T-helper 1 cell treated with Interleukin-12 subunit alpha and Interleukin-12 subunit beta and Interleukin-4 antibody, amounts not matched to agents 30 ng/mL and 1 ng/mL, for 36 hours (primary cell): ENCODE data around the gene IBA57. TPM values are rescaled to one million over a fixed set of nuclear protein-coding genes. Genes with fewer than 3 reads are reported as not detected.
"Not testable (repeated sequence)": the region's sequence is repeated elsewhere in the genome, so short reads cannot be mapped to it uniquely, and the experiment has no call there.

Experiments
- intact Hi-C: fragments of 100-400 bp; cut with micrococcal nuclease; formaldehyde crosslinking; loops from one replicate; pipeline ENCODE4 v1.15.1; 2024
- total RNA-seq: library from RNA; stranded (reverse); gene quantifications from 2 replicates; pipeline ENCODE4 v1.2.3, GENCODE V29; 2022

Gene IBA57
- total RNA-seq, 1 donor from 2014 or later = 7.1 TPM

DNA sequence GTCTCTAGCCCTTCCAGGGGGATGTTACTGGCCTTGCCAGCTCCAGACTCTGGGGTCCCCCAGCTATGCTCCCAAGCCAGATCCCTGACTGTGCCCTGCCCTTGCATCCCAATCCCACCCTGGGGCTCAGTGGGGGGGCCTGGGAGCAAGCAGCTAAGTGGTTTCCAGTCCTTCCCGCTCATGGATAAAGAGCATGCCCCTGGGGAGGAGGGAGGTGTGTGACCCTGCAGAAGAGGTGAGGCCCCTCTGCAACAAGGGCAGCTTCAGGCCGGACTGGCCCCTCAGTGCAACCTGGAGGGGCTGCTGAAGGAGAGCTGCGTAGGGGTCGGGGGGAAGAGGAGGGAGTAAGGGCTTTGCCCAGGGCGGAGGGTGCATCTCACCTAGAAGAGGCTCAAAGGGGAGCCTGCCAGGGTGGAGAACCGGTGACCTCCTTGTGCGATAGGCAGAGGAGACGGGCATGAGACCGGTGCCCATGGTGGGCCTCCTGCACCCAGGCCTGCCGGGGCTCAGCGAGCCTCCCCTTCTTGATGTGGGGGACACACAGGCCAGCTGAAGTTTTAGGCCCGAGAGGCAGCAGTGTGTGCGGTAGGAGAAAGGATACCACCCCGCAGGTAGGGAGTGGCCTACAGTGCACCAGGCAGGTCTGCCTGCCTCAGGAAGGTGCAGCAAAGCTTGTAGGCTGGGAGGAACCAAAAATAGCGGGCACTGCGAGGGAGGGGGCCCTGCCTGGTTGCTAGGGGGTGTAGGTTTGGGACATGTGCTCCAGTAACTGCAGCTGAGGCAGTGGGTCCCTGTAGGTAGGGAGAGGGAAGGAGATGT lies 45.3 kb downstream of the IBA57 start:
- intact Hi-C loops = no loop called here

DNA sequence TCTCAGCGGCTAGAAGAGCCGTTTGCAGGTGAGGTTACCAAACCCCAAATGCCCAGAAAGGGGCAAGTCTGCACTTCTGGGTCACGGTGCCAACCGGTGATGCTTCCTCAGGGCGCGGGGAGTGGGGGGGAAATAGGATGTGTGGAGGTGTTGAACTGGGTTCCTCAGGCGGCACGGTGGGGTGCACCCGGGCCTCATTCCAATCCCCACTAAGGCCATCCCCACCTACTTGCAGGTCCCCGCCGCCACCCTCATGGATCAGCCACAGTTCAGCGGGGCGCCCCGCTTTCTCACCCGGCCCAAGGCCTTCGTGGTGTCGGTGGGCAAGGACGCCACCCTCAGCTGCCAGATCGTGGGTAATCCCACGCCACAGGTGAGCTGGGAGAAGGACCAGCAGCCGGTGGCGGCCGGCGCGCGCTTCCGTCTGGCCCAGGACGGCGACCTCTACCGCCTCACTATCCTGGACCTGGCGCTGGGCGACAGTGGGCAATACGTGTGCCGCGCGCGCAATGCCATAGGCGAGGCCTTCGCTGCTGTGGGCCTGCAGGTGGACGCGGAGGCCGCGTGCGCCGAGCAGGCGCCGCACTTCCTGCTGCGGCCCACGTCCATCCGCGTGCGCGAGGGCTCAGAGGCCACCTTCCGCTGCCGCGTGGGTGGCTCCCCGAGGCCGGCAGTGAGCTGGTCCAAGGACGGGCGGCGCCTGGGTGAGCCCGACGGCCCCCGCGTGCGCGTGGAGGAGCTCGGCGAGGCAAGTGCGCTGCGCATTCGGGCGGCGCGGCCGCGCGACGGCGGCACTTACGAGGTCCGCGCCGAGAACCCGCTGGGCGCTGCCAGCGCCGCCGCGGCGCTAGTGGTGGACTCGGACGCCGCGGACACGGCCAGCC lies 46.2 kb downstream of the IBA57 start:
- intact Hi-C loops = loop anchor here (2.0 kb wide), 2 partner anchors 37 to 1131 kb away; partner anchors contain the start of gene CCSAP

DNA sequence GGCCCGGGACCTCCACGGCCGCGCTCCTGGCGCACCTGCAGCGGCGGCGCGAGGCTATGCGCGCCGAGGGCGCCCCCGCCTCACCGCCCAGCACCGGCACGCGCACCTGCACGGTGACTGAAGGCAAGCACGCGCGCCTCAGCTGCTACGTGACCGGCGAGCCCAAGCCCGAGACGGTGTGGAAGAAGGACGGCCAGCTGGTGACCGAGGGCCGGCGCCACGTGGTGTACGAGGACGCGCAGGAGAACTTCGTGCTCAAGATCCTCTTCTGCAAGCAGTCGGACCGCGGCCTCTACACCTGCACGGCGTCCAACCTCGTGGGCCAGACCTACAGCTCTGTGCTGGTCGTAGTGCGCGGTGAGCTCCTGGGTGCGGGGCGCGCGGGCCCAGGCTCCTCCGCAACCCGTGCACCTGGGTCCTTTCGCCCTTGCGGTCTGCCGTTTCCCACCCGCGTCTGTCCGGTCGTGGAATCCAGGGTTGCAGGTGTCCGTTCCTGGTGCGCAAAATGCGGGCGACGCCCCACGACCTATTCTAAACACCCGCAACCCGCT lies 46.9 kb downstream of the IBA57 start:
- intact Hi-C loops = loop anchor here (2.0 kb wide), 2 partner anchors 38 to 1130 kb away; partner anchors contain the start of gene CCSAP

DNA sequence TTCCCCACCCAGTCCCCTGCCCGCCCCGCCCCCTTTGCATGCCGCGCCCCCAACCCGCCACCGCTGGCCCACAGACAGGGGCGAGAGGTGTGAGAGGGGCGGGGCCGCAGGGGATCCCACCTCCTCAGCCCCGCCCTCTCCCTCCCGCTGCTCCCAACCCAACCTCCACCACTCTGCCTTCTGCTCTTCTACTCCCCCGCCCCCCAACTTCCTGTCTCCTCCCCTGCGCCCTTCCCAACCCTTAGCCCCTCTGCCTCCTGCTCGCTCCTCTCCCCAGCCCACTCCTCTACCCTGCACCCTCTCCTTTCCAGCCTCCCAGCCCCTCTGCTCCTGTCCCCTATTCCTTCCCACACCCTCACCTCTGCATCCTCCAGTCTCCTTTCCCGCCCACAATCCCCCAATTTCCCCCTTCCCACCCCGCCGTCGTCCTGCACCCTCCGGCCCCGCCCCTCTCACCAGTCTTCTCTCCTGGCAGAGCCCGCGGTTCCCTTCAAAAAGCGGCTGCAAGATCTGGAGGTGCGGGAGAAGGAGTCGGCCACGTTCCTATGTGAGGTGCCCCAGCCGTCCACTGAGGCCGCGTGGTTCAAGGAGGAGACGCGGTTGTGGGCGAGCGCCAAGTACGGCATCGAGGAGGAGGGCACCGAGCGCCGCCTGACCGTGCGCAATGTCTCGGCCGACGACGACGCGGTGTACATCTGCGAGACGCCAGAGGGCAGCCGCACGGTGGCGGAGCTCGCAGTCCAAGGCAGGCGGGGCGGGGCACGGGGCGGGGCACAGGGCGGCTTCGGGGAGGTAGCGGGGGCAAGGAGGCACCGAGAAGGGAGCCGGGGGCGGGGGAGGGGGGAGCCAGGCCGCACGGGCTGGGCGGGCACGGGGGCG lies 47.6 kb downstream of the IBA57 start:
- intact Hi-C loops = loop anchor here (1.0 to 2.0 kb wide), 19 partner anchors 38 to 1130 kb away; partner anchors contain the start of genes ARF1, CCSAP, GUK1 and JMJD4

DNA sequence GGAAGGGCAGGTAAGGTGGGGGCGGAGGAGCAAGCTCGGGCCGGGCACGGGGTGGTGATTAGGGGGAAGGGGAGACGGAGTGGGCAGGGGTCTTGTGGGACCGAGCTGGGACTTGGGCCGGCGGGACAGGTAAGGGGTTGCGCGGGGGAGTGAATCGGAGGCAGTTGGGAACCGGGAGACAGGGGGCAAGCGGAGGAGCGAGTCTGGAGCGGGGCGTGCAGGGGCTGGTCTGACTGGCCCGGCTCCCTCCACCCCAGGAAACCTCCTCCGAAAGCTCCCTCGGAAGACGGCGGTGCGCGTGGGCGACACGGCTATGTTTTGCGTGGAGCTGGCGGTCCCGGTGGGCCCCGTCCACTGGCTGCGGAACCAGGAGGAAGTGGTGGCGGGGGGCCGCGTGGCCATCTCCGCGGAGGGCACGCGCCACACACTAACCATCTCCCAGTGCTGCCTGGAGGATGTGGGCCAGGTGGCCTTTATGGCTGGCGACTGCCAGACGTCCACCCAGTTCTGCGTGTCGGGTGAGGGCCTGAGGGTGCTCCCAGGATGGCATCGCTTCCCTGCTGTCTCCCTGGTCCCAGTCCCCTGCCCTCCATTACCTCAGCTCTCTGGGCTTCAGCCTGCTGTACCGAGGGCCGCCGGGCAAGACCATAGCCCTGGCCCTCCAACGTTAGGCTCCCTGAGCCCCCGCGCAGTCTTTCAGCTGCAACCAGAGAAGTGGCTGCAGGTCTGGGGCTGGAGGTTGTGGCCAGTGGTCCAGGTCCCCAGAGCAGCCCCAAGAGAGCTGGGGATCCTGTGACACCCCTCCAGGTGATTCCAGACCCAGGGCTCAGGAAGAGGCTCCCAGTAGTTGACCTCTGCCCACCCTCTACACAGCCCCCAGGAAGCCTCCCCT lies 48.6 kb downstream of the IBA57 start:
- intact Hi-C loops = loop anchor here (1.0 to 2.0 kb wide), 19 partner anchors 39 to 1129 kb away; partner anchors contain the start of genes ARF1, CCSAP, GUK1 and JMJD4

DNA sequence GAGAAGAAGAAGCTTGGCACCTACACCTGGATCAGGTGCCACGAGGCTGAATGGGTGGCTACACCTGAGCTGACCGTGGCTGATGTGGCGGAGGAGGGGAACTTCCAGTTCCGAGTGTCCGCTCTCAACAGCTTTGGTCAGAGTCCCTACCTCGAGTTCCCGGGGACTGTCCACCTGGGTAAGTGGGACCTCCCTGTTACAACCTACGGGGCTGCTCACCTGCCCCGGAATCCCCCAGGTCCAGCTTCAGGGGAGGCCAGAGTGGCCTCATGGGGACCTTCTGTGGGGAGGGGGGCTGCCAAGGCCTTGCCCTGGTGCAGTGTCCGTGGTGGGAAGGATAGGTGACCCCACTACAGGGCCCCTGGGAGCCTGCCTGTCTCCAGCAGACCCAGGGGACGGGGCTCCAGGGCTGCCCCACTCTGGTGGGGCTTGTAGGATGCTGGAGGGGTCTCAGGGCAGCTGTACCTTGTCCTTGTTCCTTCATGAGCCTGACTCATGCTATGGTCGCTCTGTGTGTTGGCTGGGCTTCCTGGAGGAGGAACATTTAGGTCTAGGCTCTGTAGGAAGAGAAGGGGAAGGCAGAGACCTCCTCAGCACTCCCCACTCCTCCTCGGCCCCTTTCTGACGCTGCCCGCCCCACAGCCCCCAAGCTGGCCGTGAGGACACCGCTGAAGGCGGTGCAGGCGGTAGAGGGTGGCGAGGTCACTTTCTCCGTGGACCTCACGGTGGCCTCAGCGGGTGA lies 49.5 kb downstream of the IBA57 start:
- intact Hi-C loops = no loop called here

DNA sequence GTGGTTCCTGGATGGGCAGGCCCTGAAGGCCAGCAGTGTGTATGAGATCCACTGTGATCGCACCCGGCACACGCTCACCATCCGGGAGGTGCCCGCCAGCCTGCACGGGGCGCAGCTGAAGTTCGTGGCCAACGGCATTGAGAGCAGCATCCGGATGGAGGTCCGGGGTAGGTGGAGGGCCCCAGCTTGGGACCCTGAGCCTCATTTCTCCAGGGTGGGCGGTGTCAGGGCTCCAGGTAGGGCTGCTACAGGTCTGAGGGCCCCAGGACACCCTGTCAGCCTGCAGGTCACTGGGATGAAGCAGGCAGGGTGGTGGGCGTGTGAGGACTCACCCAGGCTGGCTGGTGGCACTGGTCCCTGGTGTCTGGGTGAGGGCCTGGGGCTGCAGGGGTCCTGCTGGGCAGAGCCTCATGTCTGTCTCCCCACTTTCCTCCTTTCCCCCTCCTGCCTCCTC lies 50.1 kb downstream of the IBA57 start:
- intact Hi-C loops = no loop called here

DNA sequence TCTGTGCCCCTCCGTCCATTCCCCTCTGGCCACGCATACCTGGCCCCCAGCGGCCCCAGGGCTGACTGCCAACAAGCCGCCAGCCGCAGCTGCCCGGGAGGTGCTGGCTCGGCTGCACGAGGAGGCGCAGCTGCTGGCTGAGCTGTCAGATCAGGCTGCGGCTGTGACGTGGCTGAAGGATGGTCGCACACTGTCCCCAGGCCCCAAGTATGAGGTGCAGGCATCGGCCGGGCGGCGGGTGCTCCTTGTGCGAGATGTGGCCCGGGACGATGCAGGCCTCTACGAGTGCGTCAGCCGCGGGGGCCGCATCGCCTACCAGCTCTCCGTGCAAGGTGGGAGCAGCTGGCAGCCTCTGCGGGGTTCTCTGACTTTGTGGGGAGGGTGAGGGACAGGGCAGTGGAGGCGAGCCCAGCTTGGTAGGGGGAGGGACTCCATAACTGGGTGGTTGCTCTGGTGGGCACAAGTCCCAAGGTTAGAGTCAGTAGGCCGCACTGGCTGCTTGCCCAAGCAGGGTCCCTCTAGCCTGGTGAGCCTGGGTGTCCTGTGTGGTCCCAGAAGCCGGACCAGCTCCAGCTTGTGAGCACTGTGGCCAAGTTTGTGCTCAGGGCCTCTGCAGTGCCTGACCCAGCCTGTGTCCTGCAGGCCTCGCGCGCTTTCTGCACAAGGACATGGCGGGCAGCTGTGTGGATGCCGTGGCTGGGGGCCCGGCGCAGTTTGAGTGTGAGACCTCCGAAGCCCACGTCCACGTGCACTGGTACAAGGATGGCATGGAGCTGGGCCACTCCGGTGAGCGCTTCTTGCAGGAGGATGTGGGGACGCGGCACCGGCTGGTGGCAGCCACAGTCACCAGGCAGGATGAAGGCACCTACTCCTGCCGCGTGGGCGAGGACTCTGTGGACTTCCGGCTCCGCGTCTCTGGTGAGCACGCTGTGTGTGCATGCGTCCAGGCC lies 51.0 kb downstream of the IBA57 start:
- intact Hi-C loops = no loop called here

DNA sequence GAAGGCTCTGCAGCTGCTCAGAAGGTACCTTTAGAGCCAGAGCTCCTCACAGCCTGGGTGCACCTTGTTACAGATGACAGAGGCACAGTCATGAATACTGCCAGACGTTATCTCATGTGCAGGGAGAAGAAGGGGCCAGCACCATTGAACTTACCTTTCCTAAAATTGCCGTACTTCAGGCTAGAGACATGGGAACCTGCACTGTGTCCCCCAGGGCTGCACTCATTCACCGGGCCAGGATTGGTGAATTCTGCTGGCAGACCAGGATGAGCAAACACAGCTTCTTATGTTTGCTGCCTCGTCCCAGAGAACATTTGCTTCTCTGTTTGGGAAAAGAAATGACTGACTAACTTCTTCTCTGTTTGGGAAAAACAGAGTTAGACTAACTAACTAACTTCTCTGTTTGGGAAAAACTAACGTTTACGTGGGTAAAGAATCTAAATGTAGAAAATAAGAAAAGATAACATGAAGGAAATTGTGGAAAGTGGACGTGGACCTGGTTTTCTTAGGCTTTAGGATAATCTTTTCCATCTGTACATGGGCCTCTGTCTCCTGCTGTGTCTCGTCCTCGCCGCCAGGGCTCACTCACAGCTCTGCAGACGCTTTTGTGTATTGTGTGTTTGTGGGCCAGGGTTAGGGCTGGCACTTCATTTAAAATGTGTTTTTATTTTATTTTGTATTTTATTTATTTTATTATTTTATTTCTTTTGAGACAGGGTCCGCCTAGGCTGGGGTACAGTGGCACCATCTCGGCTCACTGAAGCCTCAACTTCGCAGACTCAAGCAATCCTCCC lies 52.1 kb downstream of the IBA57 start:
- intact Hi-C loops = no loop called here

DNA sequence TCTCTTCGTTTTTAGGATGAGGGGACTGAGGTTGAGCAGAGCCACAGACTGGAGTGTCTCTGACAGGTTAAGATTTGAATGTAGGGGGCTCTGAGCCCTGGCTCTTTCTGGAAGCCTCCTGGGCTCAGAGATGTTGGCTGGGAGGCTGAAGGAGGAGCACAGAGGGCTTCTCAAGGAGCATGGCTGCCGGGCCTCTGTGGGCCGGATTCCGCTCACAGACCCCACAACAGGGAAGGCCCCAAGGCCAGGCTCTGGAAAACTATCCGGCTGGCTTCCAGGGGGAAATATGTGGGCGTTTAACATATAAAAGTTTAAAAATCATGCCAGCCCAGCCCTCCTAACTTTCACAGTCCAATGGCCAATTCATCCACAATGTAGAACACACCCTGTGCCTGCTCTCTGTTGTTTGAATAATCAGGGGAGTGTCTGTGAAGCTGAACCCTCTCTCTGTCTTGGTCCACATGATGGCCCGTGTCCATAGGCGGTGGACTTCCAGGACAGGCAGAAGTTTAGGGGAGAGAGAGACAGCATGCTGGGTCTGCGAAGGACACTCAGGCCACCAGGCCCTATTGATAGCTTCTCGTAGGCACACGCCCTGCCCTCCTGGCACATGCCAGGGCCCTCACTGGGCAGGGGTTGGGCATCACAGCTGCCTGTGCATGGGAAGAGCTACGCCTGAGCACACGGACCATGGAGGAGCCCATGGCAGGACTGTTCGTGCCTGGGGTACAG lies 53.1 kb downstream of the IBA57 start:
- intact Hi-C loops = no loop called here

DNA sequence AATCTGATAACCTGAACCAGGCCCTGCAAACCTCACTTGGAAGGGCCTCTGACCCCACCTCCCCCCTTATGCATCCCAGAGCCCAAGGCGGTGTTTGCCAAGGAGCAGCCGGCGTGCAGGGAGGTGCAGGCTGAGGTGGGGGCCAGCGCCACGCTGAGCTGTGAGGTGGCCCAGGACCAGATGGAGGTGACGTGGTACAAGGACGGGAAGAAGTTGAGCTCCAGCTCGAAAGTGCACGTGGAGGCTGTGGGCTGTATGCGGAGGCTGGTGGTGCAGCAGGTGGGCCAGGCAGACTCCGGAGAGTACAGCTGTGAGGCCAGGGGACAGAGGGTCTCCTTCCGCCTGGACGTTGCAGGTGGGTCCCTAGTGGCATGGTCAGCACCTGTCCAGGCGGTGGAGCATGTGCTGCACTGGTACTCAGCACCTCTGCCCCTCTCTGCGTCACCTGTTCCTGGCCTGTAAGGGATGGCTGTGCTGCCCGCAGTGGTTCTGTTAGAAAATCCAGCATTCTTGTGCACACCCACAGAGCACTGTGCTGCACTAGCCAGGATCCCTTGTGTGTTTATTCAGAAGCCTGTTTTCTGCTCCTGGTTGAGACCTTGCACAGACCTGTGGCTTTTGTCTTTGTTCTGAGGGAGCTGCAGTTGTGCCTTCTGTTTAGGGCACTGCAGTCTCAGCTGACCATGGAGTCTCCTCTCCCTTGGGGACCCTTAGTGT lies 53.8 kb downstream of the IBA57 start:
- intact Hi-C loops = no loop called here

DNA sequence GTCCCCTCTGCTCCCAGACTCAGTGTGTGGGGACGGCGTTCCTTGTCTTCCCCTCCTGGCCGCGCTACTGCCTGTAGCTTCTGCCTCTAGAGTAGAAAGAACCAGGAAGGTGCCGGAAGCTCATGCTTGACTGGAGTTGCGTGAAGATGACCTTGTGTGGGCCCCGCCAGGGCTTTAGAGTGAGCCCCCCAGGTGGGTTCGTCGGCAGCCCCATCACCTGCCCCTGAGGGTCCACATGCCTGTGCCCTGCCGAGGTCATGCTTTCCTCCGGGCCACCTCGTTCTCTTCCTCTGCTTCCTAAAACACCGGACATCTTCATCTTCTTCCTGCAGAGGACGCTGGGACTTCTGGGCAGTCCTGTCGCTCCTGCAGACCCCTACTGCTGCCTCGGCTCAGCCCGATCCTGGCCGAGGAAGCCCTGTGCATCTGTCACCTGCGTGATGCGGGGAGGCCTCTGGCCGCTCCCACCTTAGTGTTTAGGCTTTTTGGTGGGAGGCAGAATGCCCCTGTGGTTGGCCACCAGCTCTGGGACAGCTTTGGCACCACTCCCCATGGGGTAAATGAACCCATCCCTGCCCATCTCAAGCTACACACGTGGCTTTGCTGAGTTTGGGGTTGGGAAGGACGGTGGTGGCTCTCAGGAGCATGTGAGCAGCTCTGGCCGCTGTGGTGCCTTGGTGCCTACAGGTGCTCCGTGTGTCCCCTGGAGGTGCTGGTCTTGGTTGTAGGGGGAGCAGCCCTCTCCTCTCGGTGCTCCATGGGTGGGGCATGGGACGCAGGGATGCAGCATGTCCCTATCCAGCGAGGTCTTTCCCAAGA lies 54.6 kb downstream of the IBA57 start:
- intact Hi-C loops = no loop called here

DNA sequence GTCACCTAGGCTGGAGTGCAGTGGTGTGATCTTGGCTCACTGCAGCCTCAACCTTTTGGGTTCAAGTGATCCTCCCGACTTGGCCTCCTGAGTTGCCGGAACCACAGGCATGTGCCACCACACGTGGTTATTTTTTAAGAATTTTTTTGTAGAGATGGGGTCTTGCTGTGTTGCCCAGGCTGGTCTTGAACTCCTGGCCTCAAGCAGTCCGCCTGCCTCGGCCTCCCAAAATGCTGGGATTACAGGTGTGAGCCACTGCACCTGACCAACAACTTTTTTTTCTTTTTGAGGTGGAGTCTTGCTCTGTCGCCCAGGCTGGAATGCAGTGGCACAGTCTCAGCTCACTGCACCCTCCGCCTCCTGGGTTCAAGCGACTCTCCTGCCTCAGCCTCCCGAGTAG lies 55.5 kb downstream of the IBA57 start:
- intact Hi-C loops = not testable (repeated sequence)

DNA sequence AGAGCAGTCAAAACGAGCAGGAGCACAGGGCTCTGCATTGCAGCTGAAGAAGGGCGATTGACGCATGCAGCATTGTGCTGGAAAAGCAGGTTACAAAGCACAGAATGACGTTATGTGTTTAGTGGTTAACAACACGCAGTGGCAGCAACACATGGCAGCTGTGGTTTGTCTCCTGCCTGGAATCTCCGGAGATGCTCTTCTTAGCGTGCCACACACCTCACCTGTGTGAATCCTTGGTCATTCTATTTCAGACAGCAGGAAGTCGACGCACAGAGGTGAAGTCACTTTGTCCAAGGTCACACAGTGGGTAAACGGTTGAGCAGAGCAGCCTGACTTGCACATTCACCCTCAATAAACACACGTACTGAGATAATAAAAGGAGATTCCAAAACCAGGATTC lies 56.9 kb downstream of the IBA57 start:
- intact Hi-C loops = no loop called here
